ENCODE data around the gene FAM83C. TPM values are rescaled to one million over a fixed set of nuclear protein-coding genes. Genes with fewer than 3 reads are reported as not detected.

The FAM83C gene
- total and polyA plus RNA-seq, 2 experiments from 2014 or later = not detected

- Histone ChIP-seq H3K9me3 (ENCODE audit: low read depth) (no peaks in the 10 kb centered on the region), H3K4me1 (ENCODE audit: insufficient read depth) (no peaks in the 10 kb centered on the region), H3K4me3 (no peak overlapping the region), H4K20me1 (ENCODE audit: insufficient read depth, poor library complexity, severe bottlenecking) (no peaks in the 10 kb centered on the region), H3K27ac (no peak overlapping the region), H3K79me2 (no peaks in the 10 kb centered on the region), H3K4me2 (no peak overlapping the region), H2AFZ (no peak overlapping the region), H3K9me2 (replicated peaks; ENCODE audit: insufficient read depth) (no peaks in the 10 kb centered on the region), H3K27me3 (no peaks in the 10 kb centered on the region), H3K36me3 (replicated peaks; ENCODE audit: insufficient read depth, low read depth) (no peaks in the 10 kb centered on the region)
- WGBS (ENCODE audit: low lambda C conversion rate, missing lambda C conversion rate) = 55% methylated on average over 5 of the region's 5 CpGs
- TF ChIP-seq EZH2phosphoT487 (IDR thresholded peaks at IDR 0.05; ENCODE audit: low read depth, severe bottlenecking, unreplicated experiment) = no peak
- TF ChIP-seq EZH2 (IDR thresholded peaks at IDR 0.05; ENCODE audit: borderline replicate concordance) = no peak
- no peak for TF ChIP-seq CTCF (IDR thresholded peaks at IDR 0.05; ENCODE audit: poor library complexity)
- no peak for DNase-seq (ENCODE audit: low spot score)
Observed at GRCh38 chr20:35240083-35240810, 52.0 kb downstream of the FAM83C start.

GRCh38 chr20:35238735-35239134, 53.5 kb downstream of the FAM83C start:
- no peak for DNase-seq (ENCODE audit: low spot score)
- no peaks in the 10 kb centered on the region for H3K9me3 ChIP-seq (ENCODE audit: low read depth)
- H3K9me2 ChIP-seq (replicated peaks; ENCODE audit: insufficient read depth) = no peaks in the 10 kb centered on the region
- no peak for TF ChIP-seq EZH2 (IDR thresholded peaks at IDR 0.05; ENCODE audit: borderline replicate concordance)
- no peak for TF ChIP-seq EZH2phosphoT487 (IDR thresholded peaks at IDR 0.05; ENCODE audit: low read depth, severe bottlenecking, unreplicated experiment)
- no peak for TF ChIP-seq CTCF (IDR thresholded peaks at IDR 0.05; ENCODE audit: poor library complexity)
- H3K79me2 ChIP-seq = no peaks in the 10 kb centered on the region
- H3K27me3 ChIP-seq = no peaks in the 10 kb centered on the region
- no peaks in the 10 kb centered on the region for H4K20me1 ChIP-seq (ENCODE audit: insufficient read depth, poor library complexity, severe bottlenecking)
- no peak overlapping the region for H3K27ac ChIP-seq
- H3K4me3 ChIP-seq = no peak overlapping the region
- WGBS (ENCODE audit: low lambda C conversion rate, missing lambda C conversion rate) = 80% methylated on average over 5 of the region's 5 CpGs
- no peaks in the 10 kb centered on the region for H3K36me3 ChIP-seq (replicated peaks; ENCODE audit: insufficient read depth, low read depth)
- no peak overlapping the region for H2AFZ ChIP-seq
- no peaks in the 10 kb centered on the region for H3K4me1 ChIP-seq (ENCODE audit: insufficient read depth)
- no peak overlapping the region for H3K4me2 ChIP-seq

- H3K27me3 ChIP-seq = no peaks in the 10 kb centered on the region
- H2AFZ ChIP-seq = no peak overlapping the region
- H3K36me3 ChIP-seq (replicated peaks; ENCODE audit: insufficient read depth, low read depth) = no peaks in the 10 kb centered on the region
- no peaks in the 10 kb centered on the region for H3K9me2 ChIP-seq (replicated peaks; ENCODE audit: insufficient read depth)
- no peaks in the 10 kb centered on the region for H4K20me1 ChIP-seq (ENCODE audit: insufficient read depth, poor library complexity, severe bottlenecking)
- no peak for DNase-seq (ENCODE audit: low spot score)
- no peak overlapping the region for H3K4me3 ChIP-seq
- H3K9me3 ChIP-seq (ENCODE audit: low read depth) = no peaks in the 10 kb centered on the region
- H3K27ac ChIP-seq = no peak overlapping the region
- WGBS (ENCODE audit: low lambda C conversion rate, missing lambda C conversion rate) = 85% methylated on average over 4 of the region's 4 CpGs
- no peaks in the 10 kb centered on the region for H3K79me2 ChIP-seq
- H3K4me2 ChIP-seq = no peak overlapping the region
- TF ChIP-seq EZH2phosphoT487 (IDR thresholded peaks at IDR 0.05; ENCODE audit: low read depth, severe bottlenecking, unreplicated experiment) (no peak), CTCF (IDR thresholded peaks at IDR 0.05; ENCODE audit: poor library complexity) (no peak), EZH2 (IDR thresholded peaks at IDR 0.05; ENCODE audit: borderline replicate concordance) (no peak)
- no peaks in the 10 kb centered on the region for H3K4me1 ChIP-seq (ENCODE audit: insufficient read depth)
Observed at GRCh38 chr20:35238170-35238569, 54.1 kb downstream of the FAM83C start.
